ENCODE data around the gene TMEM120B. TPM values are rescaled to one million over a fixed set of nuclear protein-coding genes. Genes with fewer than 3 reads are reported as not detected.

Gene TMEM120B
- total and polyA plus RNA-seq, 2 of the 13 experiments (the other 11 are each of a cell fraction or from before 2014, with no cell fraction given), result 7.1 to 12.9 TPM

- TF ChIP-seq ZNF407 (CRISPR knock-in tag; IDR thresholded peaks at IDR 0.05; ENCODE audit: not compliant biosample characterization) (no peak), MXD1 (CRISPR knock-in tag; IDR thresholded peaks at IDR 0.05) (no peak), ZIK1 (CRISPR knock-in tag; IDR thresholded peaks at IDR 0.05; ENCODE audit: borderline replicate concordance, low read depth) (no peak), TRIM22 (IDR thresholded peaks at IDR 0.05) (no peak), ZNF550 (CRISPR knock-in tag; IDR thresholded peaks at IDR 0.05; ENCODE audit: borderline replicate concordance) (no peak), MBD4 (IDR thresholded peaks at IDR 0.05; ENCODE audit: borderline replicate concordance, low read length) (no peak), TBP (CRISPR knock-in tag; IDR thresholded peaks at IDR 0.05) (no peak), ZNF512B (CRISPR knock-in tag; IDR thresholded peaks at IDR 0.05; ENCODE audit: borderline replicate concordance) (no peak), SOX5 (CRISPR knock-in tag; IDR thresholded peaks at IDR 0.05; ENCODE audit: borderline replicate concordance) (no peak; the same call in 1 of the 2 replicates)
- TF ChIP-seq, protein P1, sequence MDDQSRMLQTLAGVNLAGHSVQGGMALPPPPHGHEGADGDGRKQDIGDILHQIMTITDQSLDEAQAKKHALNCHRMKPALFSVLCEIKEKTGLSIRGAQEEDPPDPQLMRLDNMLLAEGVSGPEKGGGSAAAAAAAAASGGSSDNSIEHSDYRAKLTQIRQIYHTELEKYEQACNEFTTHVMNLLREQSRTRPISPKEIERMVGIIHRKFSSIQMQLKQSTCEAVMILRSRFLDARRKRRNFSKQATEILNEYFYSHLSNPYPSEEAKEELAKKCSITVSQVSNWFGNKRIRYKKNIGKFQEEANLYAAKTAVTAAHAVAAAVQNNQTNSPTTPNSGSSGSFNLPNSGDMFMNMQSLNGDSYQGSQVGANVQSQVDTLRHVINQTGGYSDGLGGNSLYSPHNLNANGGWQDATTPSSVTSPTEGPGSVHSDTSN (CRISPR knock-in tag; IDR thresholded peaks at IDR 0.05; ENCODE audit: borderline replicate concordance), result no peak
- TF ChIP-seq, protein P2, sequence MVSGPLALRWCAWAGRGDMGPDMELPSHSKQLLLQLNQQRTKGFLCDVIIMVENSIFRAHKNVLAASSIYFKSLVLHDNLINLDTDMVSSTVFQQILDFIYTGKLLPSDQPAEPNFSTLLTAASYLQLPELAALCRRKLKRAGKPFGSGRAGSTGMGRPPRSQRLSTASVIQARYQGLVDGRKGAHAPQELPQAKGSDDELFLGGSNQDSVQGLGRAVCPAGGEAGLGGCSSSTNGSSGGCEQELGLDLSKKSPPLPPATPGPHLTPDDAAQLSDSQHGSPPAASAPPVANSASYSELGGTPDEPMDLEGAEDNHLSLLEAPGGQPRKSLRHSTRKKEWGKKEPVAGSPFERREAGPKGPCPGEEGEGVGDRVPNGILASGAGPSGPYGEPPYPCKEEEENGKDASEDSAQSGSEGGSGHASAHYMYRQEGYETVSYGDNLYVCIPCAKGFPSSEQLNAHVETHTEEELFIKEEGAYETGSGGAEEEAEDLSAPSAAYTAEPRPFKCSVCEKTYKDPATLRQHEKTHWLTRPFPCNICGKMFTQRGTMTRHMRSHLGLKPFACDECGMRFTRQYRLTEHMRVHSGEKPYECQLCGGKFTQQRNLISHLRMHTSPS (CRISPR knock-in tag; IDR thresholded peaks at IDR 0.05; ENCODE audit: low read depth), result no peak
Measured at GRCh38 chr12:121791671-121792551, 79.4 kb downstream of the TMEM120B start (continued).
